Natural killer cell treated with Interleukin-12 subunit alpha and Interleukin-12 subunit beta and Interleukin-15 and Interleukin-18, amount 100 ng/mL, for 72 hours (primary cell): ENCODE data around the gene ANO1. TPM values are rescaled to one million over a fixed set of nuclear protein-coding genes. Genes with fewer than 3 reads are reported as not detected.

Experiments used
- ATAC-seq, 2 donors: fragments of 150-1000 bp; cut with Tn5 transposase in 1 of 2; sonication (Bioruptor Pico), chemical (Tn5 transposase) in 1 of 2; 2 replicates each; pipeline ENCODE4 v1.10.0; 2021
- DNase-seq: peaks from one replicate; pipeline ENCODE4 v3.0.0; 2022; ENCODE audit warnings: low spot score
- H3K27ac Mint-ChIP-seq, 2 donors: 1 replicate in 1 of 2; 2 replicates in 1 of 2; pipeline ENCODE4 v1.8.0; 2022; ENCODE audit warnings: mixed read lengths in 2 of 2, mild to moderate bottlenecking in 1 of 2, moderate library complexity in 1 of 2
- H3K27me3 Mint-ChIP-seq, 2 donors: 1 replicate in 1 of 2; 2 replicates in 1 of 2; pipeline ENCODE4 v1.8.0; 2022; ENCODE audit warnings: mixed read lengths in 2 of 2
- H3K36me3 Mint-ChIP-seq: one replicate; pipeline ENCODE4 v1.8.0; 2022; ENCODE audit warnings: mixed read lengths
- H3K4me1 Mint-ChIP-seq, 2 donors: 1 replicate in 1 of 2; 2 replicates in 1 of 2; pipeline ENCODE4 v1.8.0; 2022; ENCODE audit warnings: low read depth in 2 of 2, mixed read lengths in 2 of 2, mild to moderate bottlenecking in 1 of 2
- H3K4me3 Mint-ChIP-seq: one replicate; pipeline ENCODE4 v1.8.0; 2022; ENCODE audit warnings: mixed read lengths
- H3K9me3 Mint-ChIP-seq: 2 replicates; pipeline ENCODE4 v1.8.0; 2022; ENCODE audit warnings: mixed read lengths
- total RNA-seq, 2 donors: library from RNA; stranded (reverse); gene quantifications; one replicate each; pipeline ENCODE4 v1.2.3, GENCODE V29; 2022

Gene ANO1
- total RNA-seq, 2 donors from 2014 or later, result not detected

DNA sequence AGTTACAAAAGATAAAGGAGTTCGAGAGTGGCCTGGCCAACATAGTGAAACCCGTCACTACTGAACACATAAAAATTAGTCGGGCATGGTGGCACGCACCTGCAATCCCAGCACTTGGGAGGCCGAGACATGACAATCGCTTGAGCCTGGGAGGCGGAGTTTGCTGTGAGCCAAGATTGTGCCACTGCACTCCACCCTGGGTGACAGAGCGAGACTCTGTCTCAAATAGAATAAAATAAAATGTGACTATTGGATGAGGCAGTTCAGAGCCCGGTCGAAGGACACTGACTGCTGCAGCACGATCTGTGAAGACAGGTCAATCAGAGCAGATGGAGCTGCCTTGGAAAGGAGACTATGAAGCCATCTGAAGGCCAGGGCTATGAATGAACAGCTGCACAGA is 37.7 kb upstream of the ANO1 start:
- ATAC-seq, result no peak
- no peak for DNase-seq
- Mint-ChIP-seq H3K9me3 (peaks cover 6% of the 10 kb centered on the region), H3K27me3 (peaks cover 25 to 56% of the 10 kb centered on the region in 2 donors), H3K4me1 (no peaks in the 10 kb centered on the region), H3K27ac (no peak overlapping the region), H3K36me3 (peaks cover 20% of the 10 kb centered on the region), H3K4me3 (no peak overlapping the region)

DNA sequence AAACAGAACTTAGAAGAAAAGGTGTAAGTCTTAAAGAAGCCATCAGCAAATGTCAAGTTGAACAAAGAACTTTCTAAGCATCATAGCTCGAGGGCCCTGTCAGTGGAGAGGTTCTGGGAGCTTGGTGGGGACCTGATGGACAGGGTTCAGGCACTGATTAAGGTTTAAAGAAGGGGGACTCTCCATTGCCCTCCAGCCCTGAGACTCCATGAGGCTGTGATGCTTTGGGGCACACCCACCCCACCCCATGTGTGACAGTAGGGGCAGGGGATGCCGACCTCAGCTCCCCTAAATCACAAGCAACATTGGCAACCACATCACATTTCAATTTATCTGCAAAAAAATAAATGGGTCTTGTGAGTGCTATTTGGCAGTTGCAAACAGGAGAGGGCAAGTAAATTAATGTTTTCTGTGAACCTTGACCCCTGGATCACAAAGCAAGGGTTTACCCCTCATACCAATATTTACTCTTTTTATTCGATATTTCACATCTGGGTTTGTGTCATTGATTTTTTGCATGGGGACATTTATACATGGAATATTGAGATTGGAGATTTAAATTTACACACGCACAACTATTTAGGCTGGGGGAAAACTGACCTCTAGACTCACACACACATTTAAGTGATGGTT is 37.1 kb upstream of the ANO1 start:
- Mint-ChIP-seq H3K27me3 (peaks cover 30 to 62% of the 10 kb centered on the region in 2 donors), H3K4me1 (no peaks in the 10 kb centered on the region), H3K4me3 (no peak overlapping the region), H3K9me3 (peaks cover 6% of the 10 kb centered on the region), H3K36me3 (peaks cover 20% of the 10 kb centered on the region), H3K27ac (no peak overlapping the region)
- DNase-seq (no peak), ATAC-seq (no peak)

DNA sequence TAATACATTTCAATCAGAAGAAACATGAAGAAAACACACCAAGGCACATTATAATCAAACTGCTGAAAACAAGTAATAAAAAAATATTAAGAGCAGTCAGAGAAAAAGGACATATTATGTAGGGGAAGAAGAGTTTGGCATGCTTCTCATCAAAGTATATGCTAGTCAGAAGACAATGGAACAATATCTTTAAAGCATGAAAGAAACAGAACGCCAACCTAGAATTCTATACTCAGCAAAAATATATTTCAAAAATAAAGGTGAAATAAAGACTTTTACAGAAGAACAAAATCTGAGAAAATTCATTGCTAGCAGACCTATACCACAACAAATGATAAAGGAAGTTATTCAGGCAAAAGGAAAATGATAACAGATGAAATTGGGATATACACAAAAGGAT is 34.6 kb upstream of the ANO1 start:
- Mint-ChIP-seq H3K27me3 (peaks cover 29 to 56% of the 10 kb centered on the region in 2 donors), H3K4me1 (no peaks in the 10 kb centered on the region), H3K36me3 (peaks cover 19% of the 10 kb centered on the region), H3K9me3 (peaks cover 6% of the 10 kb centered on the region), H3K4me3 (no peak overlapping the region), H3K27ac (no peak overlapping the region)
- ATAC-seq (no peak), DNase-seq (no peak)

DNA sequence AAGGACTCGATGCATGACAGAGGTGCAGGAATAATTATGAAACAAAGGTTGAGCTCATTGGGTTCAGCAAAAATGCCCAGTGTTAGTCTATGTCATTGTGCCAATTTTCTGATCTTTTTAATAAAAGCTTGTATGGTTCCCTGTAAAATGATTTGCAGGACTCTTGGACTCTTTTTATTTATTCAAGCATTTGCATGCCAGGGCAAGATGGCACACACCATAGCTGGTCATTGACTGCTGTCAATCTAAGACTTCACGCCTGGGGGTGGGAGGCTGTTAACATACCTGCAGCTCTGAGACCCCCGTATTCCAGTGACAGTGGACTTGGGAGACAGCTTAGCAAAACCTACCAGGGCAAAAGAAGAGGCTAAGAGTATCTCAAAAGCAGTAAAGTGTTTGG is 32.0 kb upstream of the ANO1 start:
- ATAC-seq (no peak), DNase-seq (no peak)
- Mint-ChIP-seq H3K27ac (no peak overlapping the region), H3K36me3 (peaks cover 14% of the 10 kb centered on the region), H3K9me3 (peaks cover 3% of the 10 kb centered on the region), H3K4me3 (no peak overlapping the region), H3K27me3 (peaks cover 29 to 49% of the 10 kb centered on the region in 2 donors), H3K4me1 (no peaks in the 10 kb centered on the region)

DNA sequence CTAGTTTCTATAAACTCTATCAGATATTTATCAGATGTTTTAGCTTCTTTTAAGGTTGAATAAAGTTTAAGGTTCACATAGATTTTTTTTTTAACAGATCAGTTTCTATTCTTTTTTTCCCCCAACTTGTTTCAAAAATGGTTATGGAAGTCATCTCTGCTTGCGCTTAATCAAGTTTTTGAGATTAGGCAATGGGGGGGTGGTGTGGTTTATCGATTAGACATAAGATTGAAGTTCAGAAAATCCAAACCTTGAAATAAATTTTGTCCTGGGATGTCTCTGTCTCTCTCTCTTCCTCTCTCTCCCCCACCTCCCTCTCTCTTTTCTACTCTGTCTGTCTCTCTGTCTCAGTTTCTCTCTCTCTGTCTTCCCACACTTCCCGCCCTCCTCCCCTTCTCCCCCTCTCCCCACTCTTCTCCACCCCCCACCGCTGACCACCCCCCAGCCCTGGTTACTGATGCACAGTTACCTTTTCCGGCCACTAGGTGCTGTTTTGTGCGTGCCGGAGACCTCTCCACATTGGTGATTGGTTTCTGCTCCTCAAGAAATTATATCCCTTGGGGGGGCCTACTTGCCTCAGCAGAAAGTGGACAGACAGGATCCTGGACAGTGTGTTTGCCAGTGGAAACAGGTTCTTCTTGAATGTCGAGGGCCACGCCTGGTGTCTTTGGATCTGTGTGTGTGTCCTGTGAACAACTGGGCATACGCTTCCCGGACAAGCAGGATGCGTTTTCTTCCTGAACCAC is 29.7 kb upstream of the ANO1 start:
- Mint-ChIP-seq H3K36me3 (no peaks in the 10 kb centered on the region), H3K27me3 (peaks cover 30 to 53% of the 10 kb centered on the region in 2 donors), H3K4me1 (no peaks in the 10 kb centered on the region), H3K9me3 (no peaks in the 10 kb centered on the region), H3K27ac (no peak overlapping the region), H3K4me3 (no peak overlapping the region)
- ATAC-seq (no peak), DNase-seq (no peak)

DNA sequence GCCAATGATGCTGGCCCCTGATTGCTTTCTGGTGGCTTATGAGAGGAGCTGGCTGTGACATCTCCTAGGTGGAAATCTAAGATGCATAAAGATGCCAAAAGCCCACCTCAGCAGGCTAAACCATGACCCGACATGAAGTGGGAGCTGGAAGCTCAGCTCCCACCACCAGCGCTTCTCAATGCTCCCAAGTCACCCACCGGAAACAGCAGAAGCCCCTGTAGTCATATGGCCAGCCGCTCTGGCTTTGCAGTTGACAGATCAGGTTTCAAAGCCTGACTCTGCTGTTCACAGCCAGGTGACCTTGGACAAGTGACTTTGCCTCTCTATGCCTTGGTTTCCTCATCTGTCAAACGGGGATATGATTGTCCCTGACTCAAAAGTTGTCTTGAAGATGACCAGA is 29.1 kb upstream of the ANO1 start:
- H3K9me3 Mint-ChIP-seq, result no peaks in the 10 kb centered on the region
- no peaks in the 10 kb centered on the region for H3K4me1 Mint-ChIP-seq
- no peaks in the 10 kb centered on the region for H3K36me3 Mint-ChIP-seq
- no peak overlapping the region for H3K4me3 Mint-ChIP-seq
- ATAC-seq, result no peak
- no peak for DNase-seq
- no peak overlapping the region for H3K27ac Mint-ChIP-seq
- peaks cover 32 to 51% of the 10 kb centered on the region in 2 donors for H3K27me3 Mint-ChIP-seq

DNA sequence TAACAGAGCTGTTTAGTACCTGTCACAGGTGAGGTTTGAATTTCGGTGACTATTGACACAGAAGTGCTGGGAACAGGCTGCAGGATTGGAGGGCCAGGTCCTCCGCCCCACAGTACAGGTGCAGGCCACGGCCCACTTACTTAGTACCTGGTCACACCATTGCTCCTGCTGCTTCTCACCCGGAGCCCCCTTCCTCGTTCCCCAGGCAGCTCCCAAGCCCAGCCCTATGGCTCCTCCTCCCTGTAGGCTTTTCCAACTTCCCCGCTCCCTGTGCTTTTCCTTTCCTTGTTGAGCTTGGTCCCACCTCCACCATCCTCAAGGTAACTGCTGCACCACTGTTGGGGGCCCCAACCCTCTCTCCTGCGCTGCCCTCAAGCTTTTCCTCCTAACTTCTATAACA is 27.9 kb upstream of the ANO1 start:
- Mint-ChIP-seq H3K4me1 (no peaks in the 10 kb centered on the region), H3K36me3 (no peaks in the 10 kb centered on the region), H3K4me3 (no peak overlapping the region), H3K27ac (no peak overlapping the region), H3K27me3 (peaks cover 33 to 43% of the 10 kb centered on the region in 2 donors), H3K9me3 (no peaks in the 10 kb centered on the region)
- ATAC-seq (no peak), DNase-seq (no peak)

DNA sequence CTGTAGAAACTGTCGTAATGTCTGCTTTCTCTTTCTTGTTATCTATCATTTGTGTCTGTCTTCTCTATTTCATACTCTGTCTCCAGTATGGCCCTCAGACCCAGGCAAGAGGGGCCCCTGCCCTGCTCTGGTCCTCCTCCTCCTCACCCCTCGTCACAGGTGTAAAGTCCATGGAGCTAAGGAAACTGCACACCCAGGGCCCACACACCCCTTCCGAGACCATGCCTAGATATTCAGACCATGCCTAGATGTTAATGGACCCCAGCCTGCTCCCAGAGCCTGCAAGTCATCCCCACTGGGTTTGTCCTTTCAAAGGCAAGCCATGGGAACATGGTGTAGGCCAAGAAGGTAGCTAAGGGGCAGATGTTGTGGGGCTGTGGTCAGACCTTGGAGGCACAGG is 24.1 kb upstream of the ANO1 start:
- Mint-ChIP-seq H3K9me3 (no peaks in the 10 kb centered on the region), H3K36me3 (peaks cover 8% of the 10 kb centered on the region), H3K4me1 (no peaks in the 10 kb centered on the region), H3K27ac (no peak overlapping the region), H3K4me3 (no peak overlapping the region), H3K27me3 (peaks cover 33 to 56% of the 10 kb centered on the region in 2 donors)
- ATAC-seq, result peak; percentile 36 to 50
- no peak for DNase-seq

DNA sequence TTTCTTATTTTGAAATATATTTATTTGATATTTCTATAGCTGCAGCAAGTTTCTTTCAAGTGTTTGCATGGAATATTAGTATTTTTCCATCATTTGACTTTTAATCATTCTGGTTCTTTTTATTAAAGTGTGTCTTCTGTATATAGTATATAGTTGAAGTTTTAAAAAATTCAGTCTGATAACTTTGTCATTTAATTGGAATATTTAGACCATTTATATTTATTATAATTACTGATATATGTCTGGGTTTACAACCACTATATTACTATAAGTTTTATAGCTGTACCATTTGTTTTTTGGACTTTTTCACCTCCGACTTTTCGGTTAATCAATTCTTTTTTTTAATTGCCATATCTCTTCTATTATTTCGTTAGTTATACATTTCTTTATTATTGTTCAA is 22.7 kb upstream of the ANO1 start:
- H3K36me3 Mint-ChIP-seq, result peaks cover 8% of the 10 kb centered on the region
- no peak for ATAC-seq

DNA sequence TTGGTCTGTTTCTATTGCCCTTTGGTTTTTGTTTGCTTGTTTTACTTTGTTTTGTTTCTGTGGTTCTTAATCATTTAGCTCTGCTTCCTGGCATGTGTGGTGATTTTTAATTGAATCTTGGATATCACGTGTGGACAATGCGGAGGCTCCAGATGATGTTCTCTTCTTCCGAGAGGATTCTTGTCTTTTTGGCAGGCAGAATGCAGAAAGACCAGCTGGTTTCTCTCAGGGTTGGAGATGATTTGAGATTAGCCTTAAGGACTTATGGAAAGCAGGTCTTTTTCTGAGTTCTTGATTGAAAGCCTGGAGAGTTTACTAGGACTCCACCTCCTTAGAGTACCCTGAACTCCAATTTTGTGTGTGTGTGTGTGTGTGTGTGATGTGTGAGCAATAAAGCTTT is 21.0 kb upstream of the ANO1 start:
- DNase-seq (no peak), ATAC-seq (no peak)
- H3K4me1 Mint-ChIP-seq, result no peaks in the 10 kb centered on the region
- H3K9me3 Mint-ChIP-seq, result no peaks in the 10 kb centered on the region
- no peak overlapping the region for H3K4me3 Mint-ChIP-seq
- peaks cover 8% of the 10 kb centered on the region for H3K36me3 Mint-ChIP-seq
- peaks cover 24 to 39% of the 10 kb centered on the region in 2 donors for H3K27me3 Mint-ChIP-seq
- no peak overlapping the region for H3K27ac Mint-ChIP-seq

More for the DNA sequence above, 22.7 kb upstream of the ANO1 start:
- no peaks in the 10 kb centered on the region for H3K9me3 Mint-ChIP-seq
- no peaks in the 10 kb centered on the region for H3K4me1 Mint-ChIP-seq
- no peak overlapping the region for H3K27ac Mint-ChIP-seq
- H3K4me3 Mint-ChIP-seq, result no peak overlapping the region
- H3K27me3 Mint-ChIP-seq, result peaks cover 27 to 52% of the 10 kb centered on the region in 2 donors
- DNase-seq, result no peak

DNA sequence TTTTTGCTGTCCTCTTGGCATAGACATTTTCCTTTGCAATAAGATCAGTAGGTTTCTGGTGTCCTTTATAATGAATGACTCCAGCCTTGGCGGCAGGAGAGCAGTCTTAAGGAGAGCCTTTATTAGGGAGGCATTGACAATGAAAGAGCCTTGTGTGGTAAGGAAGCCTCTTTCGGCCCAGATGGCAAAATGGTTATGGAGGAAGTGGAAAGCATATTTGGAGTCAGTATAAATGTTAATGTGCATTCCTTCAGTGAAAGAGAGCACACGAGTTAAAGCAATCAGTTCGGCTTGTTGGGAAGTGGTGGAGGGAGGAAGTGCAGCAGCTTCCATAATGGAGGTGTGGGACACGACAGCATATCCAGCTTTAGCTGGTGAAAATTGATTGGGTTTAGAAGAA is 18.1 kb upstream of the ANO1 start:
- Mint-ChIP-seq H3K4me1 (no peaks in the 10 kb centered on the region), H3K36me3 (peaks cover 8% of the 10 kb centered on the region), H3K9me3 (no peaks in the 10 kb centered on the region), H3K27me3 (peaks cover 14 to 32% of the 10 kb centered on the region in 2 donors), H3K4me3 (no peak overlapping the region), H3K27ac (no peak overlapping the region)
- ATAC-seq, result no peak
- DNase-seq, result no peak

DNA sequence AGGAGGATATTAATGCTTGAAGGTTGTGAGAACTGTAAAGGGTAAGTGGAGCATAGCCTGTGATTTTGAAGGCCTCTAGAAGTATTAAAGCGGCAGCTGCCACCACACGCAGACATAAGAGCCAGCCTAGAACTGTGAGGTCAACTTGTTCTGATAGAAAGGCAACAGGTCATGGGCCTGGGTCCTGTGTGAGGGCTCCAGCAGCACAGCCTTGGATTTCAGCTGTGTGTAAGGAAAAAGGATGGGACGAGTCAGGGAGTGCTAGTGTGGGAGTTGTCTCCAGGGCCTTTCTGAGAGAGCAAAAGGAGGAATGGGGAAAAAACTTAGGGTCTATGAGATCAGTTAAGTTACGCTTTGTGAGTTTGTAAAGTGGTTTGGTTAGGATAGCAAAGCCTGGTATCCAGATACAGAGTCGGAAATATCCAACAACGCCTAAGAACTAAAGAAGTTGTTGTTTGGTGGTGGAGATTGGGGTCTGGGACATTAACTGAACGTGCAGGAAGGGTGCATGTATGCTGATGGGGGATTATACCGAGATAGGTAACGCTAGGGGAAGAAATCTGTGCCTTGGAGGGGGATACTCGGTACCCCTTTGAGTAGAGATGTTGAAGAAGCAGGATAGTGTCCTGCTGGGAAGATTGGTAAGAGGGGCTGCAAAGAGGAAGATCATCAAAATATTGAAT is 17.4 kb upstream of the ANO1 start:
- no peaks in the 10 kb centered on the region for H3K4me1 Mint-ChIP-seq
- no peak overlapping the region for H3K4me3 Mint-ChIP-seq
- H3K36me3 Mint-ChIP-seq, result peaks cover 8% of the 10 kb centered on the region
- peaks cover 19 to 30% of the 10 kb centered on the region in 2 donors for H3K27me3 Mint-ChIP-seq
- DNase-seq, result no peak
- ATAC-seq, result no peak
- H3K9me3 Mint-ChIP-seq, result no peaks in the 10 kb centered on the region
- no peak overlapping the region for H3K27ac Mint-ChIP-seq

DNA sequence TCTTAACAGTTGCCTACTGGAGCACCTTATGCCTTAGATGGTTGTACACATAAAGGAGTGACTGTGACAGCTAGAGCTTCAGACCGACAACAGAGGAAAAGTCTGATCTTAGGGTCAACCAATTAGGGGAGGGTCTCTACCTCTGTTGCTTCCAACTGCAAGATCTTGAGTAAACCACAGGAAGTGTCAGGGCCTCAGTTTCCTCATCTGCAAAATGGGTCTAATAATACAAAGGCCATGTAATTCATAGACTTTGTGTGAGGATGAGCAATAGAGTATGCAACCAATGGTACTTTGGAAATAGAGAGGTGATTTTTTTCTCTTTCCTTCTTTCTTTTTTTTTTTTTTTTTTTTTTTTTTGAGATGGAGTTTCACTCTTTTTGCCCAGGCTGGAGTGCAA is 16.4 kb upstream of the ANO1 start:
- peaks cover 20 to 21% of the 10 kb centered on the region in 2 donors for H3K27me3 Mint-ChIP-seq
- H3K36me3 Mint-ChIP-seq, result peaks cover 5% of the 10 kb centered on the region
- H3K27ac Mint-ChIP-seq, result no peak overlapping the region
- ATAC-seq, result no peak
- DNase-seq, result no peak
- no peak overlapping the region for H3K4me3 Mint-ChIP-seq
- no peaks in the 10 kb centered on the region for H3K4me1 Mint-ChIP-seq
- H3K9me3 Mint-ChIP-seq, result no peaks in the 10 kb centered on the region

DNA sequence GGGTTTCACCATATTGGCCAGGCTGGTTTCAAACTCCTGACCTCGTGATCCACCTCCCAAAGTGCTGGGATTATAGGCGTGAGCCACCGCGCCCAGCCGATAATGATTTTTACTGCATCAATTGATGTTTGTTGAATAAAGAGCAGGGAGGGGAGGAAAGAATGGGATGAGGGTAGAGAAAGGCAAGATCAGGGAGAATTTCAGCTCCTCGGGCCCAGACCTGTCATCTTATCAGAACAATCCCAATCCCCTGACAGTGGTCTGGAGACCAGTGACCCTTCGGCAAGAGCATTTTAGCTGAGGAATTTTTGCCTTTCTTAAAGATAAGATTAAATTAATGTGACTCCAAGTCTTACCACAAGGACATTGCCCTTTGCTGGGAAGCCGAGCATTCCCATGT is 15.0 kb upstream of the ANO1 start:
- Mint-ChIP-seq H3K27ac (no peak overlapping the region), H3K27me3 (peaks cover 10 to 12% of the 10 kb centered on the region in 2 donors), H3K4me3 (no peak overlapping the region), H3K9me3 (no peaks in the 10 kb centered on the region), H3K36me3 (no peaks in the 10 kb centered on the region), H3K4me1 (no peaks in the 10 kb centered on the region)
- DNase-seq (no peak), ATAC-seq (no peak)
